Measurements from ENCODE around the gene ZSCAN31.
"Not testable (repeated sequence)": the region's sequence is repeated elsewhere in the genome, so short reads cannot be mapped to it uniquely, and the experiment has no call there.

Gene ZSCAN31

GRCh38 chr6:28330041-28330440 lies 5.9 kb downstream of the ZSCAN31 start:
- in situ Hi-C loops (cut with MboI; ENCODE audit: low sequenced_read_pairs), result no loop called here

- in situ Hi-C loops (cut with MboI; ENCODE audit: low sequenced_read_pairs), result no loop called here
Observed at GRCh38 chr6:28326371-28326948, 9.5 kb downstream of the ZSCAN31 start.

- in situ Hi-C loops (cut with MboI; ENCODE audit: low sequenced_read_pairs), result no loop called here
Observed at GRCh38 chr6:28323813-28324424, 12.0 kb downstream of the ZSCAN31 start.

GRCh38 chr6:28322661-28323060 lies 13.3 kb downstream of the ZSCAN31 start:
- in situ Hi-C loops (cut with MboI; ENCODE audit: low sequenced_read_pairs), result no loop called here

GRCh38 chr6:28317866-28318265 lies 18.1 kb downstream of the ZSCAN31 start:
- in situ Hi-C loops (cut with MboI; ENCODE audit: low sequenced_read_pairs), result not testable (repeated sequence)

GRCh38 chr6:28315628-28316027 lies 20.3 kb downstream of the ZSCAN31 start:
- in situ Hi-C loops (cut with MboI; ENCODE audit: low sequenced_read_pairs), result no loop called here

GRCh38 chr6:28312939-28313338 lies 23.0 kb downstream of the ZSCAN31 start:
- in situ Hi-C loops (cut with MboI; ENCODE audit: low sequenced_read_pairs), result no loop called here

GRCh38 chr6:28311139-28311823 lies 24.7 kb downstream of the ZSCAN31 start:
- in situ Hi-C loops (cut with MboI; ENCODE audit: low sequenced_read_pairs), result no loop called here

GRCh38 chr6:28306363-28306762 lies 29.6 kb downstream of the ZSCAN31 start:
- in situ Hi-C loops (cut with MboI; ENCODE audit: low sequenced_read_pairs), result not testable (repeated sequence)

- in situ Hi-C loops (cut with MboI; ENCODE audit: low sequenced_read_pairs), result no loop called here
Observed at GRCh38 chr6:28303570-28303969, 32.4 kb downstream of the ZSCAN31 start.

- in situ Hi-C loops (cut with MboI; ENCODE audit: low sequenced_read_pairs), result no loop called here
Observed at GRCh38 chr6:28296520-28297060, 39.4 kb downstream of the ZSCAN31 start.

- in situ Hi-C loops (cut with MboI; ENCODE audit: low sequenced_read_pairs), result no loop called here
Observed at GRCh38 chr6:28295326-28295725, 40.6 kb downstream of the ZSCAN31 start.

GRCh38 chr6:28291573-28291972 lies 44.4 kb downstream of the ZSCAN31 start:
- in situ Hi-C loops (cut with MboI; ENCODE audit: low sequenced_read_pairs), result no loop called here

- in situ Hi-C loops (cut with MboI; ENCODE audit: low sequenced_read_pairs), result no loop called here
Observed at GRCh38 chr6:28282926-28283325, 53.0 kb downstream of the ZSCAN31 start.

GRCh38 chr6:28281288-28282064 lies 54.5 kb downstream of the ZSCAN31 start, which contains the start of gene PGBD1:
PGBD1 (plus strand) TSS chr6:28281572; CDS start chr6:28283814, 2,242 bp downstream.
- in situ Hi-C loops (cut with MboI; ENCODE audit: low sequenced_read_pairs), result no loop called here

GRCh38 chr6:28280595-28281287 lies 55.2 kb downstream of the ZSCAN31 start:
- in situ Hi-C loops (cut with MboI; ENCODE audit: low sequenced_read_pairs), result no loop called here

GRCh38 chr6:28277746-28278145 lies 58.2 kb downstream of the ZSCAN31 start:
- in situ Hi-C loops (cut with MboI; ENCODE audit: low sequenced_read_pairs), result no loop called here

- in situ Hi-C loops (cut with MboI; ENCODE audit: low sequenced_read_pairs), result no loop called here
Observed at GRCh38 chr6:28274888-28275287, 61.1 kb downstream of the ZSCAN31 start.

Data from HL-60/S4 treated with phorbol 12-myristate 13-acetate at 8.2 ng/mL for 4 days and 3 days (cell line).